GM21447 (cell line): ENCODE data around the gene CRMP1.
"Not testable (repeated sequence)": the region's sequence is repeated elsewhere in the genome, so short reads cannot be mapped to it uniquely, and the experiment has no call there.

Experiments
- ATAC-seq: cut with Tn5 transposase; IDR thresholded peaks from one replicate; pipeline ENCODE4 v1.9.1; 2021; ENCODE audit not compliant: unreplicated experiment

CRMP1 gene

DNA sequence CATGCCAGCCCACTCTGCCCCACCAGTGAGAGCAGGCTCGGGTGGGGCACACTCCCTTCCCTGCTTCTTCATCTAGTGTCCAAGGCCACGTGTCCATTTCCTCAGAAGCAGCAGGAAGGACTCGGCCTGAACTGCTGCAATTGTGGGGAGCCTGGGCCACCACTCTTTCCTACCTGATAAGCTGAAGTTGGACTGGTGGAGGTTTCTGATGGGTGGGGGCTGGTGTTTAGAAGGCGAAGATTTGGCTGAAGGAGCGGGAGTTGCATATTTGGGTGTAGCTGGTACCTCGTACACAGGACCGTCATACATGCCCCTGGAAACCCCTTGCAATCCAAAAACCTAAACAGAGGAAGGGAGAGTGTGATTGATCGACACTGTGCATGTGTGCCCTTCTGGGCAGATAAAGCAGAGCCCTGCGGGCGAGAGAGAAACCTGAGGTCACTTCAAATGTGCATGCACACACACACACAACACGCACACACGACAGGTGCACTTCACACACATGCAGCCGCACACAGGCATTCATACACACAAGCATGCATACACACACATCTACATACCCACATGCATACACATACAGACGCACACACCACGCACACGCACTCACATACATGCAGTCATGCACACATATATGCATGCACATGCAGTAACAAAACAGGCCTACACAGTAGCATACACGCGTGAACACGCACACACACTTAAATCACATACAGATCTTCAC is 67.4 kb downstream of the CRMP1 start:
- ATAC-seq, result no peak

DNA sequence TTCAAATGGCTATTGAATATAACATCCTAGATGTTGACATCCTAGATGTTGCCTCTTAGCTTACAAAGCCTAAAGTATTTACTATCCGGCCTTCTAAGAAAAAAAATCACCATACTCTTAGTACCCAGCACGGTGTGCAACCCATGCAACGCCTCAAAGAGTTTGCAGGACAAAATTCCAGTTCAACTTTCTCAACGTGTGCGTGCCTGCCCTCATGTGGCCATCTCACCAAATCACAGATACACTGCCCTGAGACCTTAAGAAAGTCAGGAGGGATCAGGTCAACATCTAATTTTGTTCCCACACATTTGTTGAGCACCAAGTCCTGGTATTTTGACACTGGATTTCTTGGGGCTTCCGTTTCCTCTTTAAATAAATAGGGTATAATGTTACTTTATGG is 68.3 kb downstream of the CRMP1 start:
- ATAC-seq, result no peak

DNA sequence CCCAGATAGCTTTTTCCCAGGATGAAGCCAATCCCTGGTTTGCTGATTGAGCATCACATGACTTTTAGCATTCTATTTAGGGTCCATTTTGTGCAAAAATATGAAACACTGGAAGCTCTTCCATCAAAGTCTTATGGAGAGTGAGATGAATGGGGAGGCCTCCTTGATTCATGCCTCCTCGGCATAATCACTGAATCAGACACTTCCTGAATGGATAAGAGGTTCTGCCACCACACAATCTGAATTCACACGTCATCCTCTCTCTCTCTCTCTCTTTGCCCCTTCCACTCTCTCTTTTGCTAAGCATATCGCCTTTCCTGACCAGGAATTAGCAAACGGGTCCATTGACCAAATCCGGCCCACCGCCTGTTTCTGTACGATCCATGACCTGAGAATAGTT is 68.7 kb downstream of the CRMP1 start:
- ATAC-seq, result no peak

DNA sequence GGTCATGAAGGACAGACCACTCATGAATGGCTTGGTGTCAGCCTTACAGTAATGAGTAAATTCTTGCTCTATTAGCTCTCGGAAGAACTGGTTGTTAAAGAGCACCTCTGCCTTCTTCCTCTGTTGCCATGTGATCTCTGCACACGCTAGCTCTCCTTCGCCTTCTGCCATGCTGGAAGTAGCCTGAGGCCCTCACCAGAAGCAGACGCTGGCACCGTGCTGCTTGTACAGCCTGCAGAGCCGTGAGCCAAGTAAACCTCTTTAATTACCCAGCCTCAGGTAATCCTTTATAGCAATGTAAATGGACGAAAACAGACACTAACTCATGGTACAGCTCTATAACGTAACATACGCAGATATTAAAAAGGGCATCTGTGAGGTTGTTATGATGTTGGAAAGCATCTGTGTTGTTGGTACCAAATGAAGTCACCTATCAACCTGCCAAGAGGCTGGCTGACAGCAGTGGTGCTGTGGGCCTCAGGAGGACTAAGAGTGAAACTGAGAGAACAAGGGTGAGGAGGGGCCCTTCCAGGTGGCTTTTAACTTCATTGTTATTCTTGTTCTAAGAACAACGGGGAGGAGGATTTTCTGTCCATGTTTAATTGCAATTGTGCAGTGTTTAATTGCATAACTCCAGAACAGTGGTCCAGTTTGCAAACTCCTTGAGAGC is 69.2 kb downstream of the CRMP1 start:
- no peak for ATAC-seq

DNA sequence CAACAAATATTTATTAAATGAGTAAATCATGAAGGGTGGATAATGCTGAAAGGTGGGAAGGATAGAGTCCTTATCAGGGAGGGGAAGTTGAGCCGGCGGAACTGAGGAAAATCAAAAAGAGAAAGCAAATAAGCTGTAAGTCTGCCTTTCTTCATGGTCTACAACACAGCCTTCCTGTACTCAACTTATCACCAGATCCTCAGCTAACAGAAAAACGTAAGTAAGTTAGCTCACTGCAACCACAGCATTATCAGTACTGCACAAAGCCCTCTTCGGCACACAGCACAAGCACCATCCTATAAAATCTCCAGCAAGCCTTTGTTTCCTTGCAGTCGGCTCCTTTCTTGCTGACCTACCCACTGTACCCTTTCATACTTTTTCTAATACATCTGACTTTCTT is 70.3 kb downstream of the CRMP1 start:
- no peak for ATAC-seq

DNA sequence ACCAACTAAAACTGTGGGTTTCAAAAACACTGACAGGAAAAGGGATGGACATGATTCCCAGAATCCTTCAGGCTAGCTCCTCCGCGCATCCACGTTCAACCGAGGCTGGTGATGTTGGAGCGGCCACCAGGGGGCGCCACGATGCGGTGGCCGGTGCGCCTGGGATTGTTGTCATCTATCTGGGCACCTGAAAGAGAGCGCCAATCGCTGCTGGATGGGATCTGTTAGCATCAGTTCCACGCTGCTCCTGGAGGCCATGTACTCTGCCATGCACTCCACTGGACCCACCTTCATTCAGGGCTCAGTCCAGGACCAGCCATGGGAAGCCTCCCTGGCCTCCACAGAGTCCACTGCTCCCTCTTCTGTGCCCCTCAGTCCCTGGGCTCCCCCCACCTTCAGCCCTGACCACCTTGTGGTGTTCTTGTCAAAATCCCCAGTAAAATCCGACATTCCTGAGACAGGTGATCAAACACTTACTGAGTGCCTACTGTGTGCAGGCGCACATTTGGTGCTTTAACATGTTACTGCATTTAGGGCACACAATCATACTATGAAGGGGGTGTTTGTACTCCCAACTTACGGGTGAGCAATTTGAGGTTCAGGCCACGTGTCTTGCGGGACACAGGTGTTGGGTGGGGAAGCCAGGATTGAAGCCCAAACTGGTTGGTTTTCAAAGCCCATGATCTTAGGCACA is 71.1 kb downstream of the CRMP1 start:
- ATAC-seq, result no peak

DNA sequence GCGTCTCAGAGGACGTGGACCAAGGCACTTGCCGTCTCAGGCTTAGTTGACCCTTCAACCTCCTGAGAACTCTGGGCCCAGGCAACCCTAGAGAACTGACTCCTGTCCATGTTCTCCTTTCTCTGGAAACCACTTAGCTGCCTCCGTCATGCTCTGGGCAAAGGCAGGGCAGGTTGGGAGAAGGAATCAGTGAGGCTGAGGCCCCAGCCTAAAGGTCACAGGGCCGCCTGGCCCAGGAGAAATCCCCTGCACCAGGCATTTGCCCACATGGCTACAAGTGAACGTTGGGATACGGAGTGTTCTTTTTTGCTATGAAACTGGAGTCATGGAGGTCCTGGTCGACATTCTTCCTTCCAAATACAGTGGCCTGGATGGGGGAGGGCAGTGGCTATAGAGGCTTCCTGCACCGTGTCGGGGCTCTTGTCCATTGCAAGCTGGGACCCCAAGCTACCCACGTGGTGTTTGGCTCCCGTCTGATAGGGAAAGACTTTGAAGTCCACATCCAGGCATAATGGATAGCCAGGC is 76.0 kb downstream of the CRMP1 start:
- ATAC-seq, result no peak

DNA sequence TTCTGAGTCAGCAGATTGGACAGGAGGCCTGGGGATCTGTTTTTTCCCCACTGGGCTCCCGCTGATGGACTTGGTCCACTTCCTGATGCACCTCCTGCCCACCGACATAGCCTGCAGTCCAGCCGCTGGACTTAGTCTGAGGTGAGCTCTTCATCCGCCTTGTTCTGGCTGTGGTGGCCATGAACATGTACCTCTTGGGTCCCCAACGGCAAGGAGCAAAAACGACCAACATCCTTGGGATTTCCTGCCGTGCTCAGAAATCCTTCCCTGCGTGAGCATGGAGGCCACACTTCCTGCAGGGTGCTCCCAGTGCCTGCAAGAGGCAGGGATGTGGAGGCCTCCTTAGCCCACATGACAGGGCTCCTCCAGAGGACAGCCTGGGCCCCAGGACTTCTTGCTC is 76.8 kb downstream of the CRMP1 start:
- no peak for ATAC-seq

DNA sequence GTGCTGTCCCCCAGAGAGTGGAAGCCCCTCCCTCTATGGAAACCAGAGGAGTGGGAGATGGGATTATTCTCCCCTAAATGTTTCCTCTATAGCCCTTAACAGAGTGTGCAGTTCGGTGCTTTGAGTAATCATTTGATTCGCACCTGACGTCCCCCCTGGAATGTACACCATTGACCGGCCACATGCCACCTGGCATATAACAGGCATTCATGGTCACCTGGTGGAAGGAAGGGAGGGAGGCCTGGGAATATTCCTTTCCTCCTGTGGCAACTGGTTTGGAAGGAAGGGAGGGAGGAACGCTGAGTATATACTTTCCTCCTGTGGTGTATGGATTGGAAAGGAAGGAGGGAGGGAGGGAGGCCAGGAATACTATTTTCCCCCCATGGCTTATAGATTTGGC is 77.2 kb downstream of the CRMP1 start:
- ATAC-seq, result no peak

DNA sequence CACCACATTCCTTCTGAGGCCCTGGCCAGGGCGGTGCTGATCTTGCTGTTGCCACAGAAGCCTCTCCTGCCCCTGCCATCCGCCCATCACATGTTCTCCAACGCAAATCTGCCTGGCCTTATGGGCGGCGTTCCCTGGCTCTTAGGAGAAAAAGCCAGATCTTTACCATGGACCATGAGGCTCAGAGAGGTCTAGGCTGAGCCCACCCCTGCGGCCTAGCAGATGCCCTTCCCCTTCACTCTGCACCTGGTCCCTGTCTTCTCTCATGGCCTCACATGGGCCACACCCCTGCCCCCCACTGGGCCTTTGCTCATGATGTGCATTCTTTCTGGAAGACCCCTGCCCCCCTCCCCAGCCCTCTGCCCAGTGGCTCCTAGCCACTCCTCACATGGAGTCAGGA is 78.5 kb downstream of the CRMP1 start:
- no peak for ATAC-seq

DNA sequence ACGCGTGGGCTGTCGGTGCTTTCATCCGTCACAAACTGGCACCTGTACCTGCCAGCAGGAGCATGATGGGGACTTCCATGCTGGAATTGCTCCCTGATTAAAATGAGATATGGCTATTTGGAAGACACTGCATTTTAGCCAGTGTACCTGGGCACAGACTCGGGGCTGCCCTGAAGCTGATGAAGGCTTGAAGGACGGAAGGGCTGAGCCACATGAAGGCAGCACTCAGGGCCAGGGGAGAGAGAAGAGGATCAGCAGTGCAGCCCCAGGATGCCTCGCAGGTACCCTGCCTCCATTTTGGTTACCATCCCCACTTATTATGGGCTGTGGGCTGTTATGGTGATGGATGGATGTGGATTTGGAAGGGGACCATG is 79.0 kb downstream of the CRMP1 start:
- no peak for ATAC-seq

DNA sequence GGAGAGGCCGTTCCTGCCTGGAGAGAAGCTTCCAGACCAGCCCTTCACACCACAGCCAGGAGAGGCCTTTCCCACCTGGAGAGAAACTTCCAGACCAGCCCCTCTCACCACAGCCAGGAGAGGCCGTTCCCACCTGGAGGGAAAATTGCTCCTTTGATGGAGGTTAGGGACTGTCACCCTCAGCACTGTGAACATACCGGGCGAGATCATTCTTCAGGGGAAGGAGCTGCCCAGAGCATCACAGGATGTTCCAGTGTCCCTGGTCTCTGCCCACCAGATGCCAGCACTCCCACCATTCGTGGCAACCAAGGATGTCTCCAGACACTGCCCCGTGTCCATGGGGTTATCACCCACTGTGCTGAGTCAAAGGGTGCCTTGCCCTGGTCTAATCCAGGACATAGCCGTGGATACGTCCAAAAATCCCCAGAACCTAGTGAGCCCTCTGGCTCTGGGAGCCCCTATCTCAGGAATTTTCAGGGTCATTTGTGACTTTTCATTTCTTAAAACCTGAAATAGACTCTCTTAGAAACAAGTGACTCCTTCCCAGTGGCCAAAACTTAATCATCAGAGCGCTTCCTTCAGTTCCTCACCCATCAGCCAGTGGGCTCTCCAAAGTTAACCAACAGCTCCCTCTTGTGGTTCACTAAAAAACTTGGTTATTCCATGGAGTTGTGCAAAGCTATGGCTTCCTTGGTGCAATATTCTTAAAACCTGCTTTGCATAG is 80.2 kb downstream of the CRMP1 start:
- no peak for ATAC-seq

DNA sequence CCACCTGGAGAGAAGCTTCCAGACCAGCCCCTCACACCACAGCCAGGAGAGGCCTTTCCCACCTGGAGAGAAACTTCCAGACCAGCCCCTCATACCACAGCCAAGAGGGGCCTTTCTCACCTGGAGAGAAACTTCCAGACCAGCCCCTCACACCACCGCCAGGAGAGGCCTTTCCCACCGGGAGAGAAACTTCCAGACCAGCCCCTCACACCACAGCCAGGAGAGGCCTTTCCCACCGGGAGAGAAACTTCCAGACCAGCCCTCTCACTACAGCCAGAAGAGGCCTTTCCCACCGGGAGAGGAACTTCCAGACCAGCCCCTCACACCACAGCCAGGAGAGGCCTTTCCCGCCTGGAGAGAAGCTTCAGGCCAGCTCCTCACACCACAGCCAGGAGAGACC is 80.8 kb downstream of the CRMP1 start:
- not testable (repeated sequence) for ATAC-seq

DNA sequence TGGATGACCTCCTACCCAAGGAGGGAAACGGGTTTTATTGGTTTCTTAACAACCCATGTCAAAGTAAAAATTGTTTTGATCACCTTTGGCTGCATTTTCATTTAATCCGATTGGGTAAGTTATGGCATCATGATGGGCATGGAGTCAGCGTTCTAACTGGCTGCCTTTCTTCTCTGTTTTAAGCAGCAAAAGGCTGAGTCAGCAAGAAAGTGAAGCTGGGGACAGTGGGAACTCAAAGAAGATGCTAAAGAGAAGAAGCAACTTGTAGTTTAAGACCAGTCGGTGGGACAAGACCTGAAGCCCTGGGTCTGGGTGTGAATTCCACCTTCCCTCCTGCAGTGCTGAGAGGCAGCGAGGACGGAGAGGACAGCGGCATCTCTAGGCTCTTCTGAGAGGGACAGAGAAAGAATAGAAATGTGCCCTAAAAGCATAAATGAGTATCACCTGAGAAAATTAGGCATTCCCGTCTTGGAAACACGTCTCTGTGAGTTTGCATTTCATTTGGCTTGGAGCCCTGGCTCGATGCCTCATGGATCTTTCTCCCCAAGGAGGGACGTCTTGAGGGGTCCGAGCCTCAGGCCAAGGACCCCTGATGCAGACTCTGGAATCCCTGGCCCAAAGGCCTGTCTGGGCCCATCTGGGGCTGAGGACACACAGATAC is 82.0 kb downstream of the CRMP1 start:
- ATAC-seq, result no peak

DNA sequence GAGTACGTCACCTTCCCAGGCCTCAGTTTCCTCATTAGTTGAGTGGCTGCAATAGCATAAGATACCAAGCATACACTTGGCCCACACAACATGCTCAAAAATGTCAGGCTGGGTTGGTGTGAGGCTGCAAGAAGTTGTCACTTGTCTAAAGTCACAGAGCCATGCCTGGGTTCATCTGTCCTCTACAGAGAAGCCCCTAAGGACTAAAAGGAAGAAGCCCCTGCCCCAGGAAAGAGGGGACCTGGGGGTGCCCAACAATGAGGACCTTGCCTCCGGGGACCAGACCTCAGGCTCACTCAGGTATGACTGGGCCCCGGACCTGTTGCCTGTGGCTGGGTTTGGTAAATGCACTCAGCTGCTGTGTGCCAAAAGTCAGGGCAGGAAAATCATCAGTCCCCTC is 82.7 kb downstream of the CRMP1 start:
- ATAC-seq, result no peak

DNA sequence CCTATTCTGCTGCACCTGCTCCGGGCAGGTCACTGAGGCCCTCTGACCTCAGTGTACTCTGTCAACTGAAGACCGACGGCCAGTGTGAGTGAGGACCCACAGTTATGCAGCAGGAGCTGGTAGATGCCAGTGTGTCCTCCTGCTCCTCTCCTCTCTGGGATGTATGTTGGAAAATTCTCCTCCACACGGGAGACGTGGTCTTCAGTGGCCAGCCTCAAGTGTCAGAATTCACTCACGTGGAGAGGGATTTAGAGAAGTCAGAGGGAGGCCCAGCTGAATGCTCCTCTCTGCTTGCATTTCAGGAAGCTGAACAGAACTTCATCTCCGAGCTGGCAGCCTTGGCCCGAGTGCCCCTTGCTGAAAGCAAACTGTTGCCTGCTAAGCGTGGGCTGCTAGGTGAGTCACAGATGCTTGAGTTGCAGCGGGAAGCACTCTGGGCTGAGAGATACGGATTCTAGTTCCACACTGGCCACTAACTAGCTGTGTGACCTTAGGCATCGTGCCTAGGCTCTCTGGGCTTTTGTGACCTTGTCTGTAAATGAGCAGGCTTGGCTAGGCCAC is 83.6 kb downstream of the CRMP1 start:
- no peak for ATAC-seq

DNA sequence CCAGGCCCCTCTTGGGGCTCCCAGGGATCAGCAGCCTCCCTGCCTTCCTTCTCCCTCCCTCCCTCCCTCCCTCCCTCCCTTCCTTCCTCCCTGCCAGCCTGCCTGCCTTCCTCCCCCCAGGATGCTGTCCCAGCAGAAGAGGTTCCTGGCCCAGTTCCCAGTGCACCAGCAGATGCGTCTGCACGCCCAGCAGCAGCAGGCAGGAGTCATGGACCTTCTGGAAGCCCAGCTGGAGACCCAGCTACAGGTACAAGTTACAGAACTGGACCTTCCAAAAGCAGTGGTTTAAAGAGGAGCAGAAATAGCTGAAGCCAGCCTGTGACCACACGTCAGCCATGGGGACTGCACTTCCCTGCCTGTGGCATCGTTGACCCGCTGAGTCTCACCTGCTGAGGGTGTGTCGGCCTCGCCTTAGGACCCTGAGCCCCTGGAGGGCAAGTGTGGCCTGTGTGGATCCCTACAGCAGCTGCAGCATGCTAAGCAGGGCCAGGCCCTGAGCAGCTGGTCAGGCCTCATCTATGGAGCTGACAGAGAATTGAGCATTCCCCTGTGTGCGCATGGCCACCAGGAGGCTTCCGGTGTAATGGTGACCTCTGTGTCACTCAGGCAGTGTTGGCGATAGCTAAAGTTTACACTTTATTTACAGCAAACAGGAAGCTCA is 84.7 kb downstream of the CRMP1 start:
- ATAC-seq, result no peak

DNA sequence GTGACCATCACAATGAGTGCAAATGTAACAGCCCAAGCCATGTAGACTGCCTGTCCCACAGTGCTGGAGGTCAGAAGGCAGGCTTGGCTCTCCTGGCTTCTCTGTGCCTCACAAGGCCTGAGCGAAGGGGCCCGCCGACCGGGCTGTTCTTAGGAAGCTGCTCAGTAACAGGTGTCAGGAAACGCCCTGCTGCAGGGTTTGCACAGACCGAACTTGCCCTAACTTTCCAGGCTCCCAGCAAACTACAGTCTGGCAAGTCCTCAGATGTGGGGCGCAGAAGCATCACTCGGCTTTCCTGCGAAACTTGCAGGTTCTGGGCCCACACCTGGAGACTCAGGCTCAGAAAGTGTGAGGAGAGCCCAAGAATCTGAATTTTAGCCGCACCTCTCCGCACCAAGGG is 87.6 kb downstream of the CRMP1 start:
- ATAC-seq, result no peak

DNA sequence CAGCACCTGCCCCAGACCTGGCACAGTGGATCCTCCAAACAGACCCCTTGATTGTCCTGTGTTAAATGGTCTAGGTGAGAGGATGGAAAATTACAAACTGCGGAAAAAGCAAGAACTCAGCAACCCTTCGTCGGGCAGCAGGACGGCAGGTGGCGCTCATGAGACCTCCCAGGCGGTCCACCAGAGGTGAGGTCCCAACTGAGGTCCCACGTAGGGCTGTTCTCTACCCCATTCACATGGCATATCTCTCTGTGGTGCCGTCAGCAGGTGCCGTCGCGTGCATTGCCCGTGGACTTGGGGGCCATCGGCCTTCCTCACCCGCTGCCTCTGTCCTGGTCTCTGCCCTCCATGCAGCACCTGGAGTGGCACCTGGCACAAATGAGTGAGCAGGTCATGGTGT is 88.2 kb downstream of the CRMP1 start:
- ATAC-seq, result no peak

DNA sequence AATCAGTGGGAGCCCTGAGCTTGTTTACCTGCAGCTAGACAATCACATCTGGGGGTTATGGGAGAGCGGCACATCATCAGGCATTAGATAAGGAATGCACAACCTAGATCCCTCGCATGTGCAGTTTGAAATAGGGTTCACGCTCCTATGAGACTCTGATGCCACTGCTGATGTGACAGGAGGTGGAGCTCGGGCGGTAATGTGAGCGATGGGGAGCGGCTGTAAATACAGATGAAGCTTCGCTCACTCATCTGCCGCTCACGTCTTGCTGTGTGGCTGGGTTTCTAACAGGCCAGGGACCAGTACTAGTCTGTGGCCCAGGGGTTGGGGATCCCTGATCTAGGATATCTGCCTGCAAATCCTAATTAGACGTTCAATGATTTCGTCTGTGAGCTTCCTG is 90.3 kb downstream of the CRMP1 start:
- no peak for ATAC-seq
